Skeletal muscle tissue (tissue), 1 donor: Measurements from ENCODE around the gene COL1A2. TPM values are rescaled to one million over a fixed set of nuclear protein-coding genes. Genes with fewer than 3 reads are reported as not detected.

Experiments used
- total RNA-seq: library from RNA; depleted of rRNA; stranded (reverse); fragments of >200 nt; gene quantifications from one replicate; pipeline ENCODE4 v1.2.3, GENCODE V29; 2014

Gene COL1A2
- total RNA-seq, 1 donor from 2014 or later, result 6,663 TPM

Other genes starting within 250 kb of the COL1A2 start
- gene CASD1, start 114.9 kb downstream of the COL1A2 start, total RNA-seq, result 59.0 TPM